Measurements from ENCODE around the gene ADD1. TPM values are rescaled to one million over a fixed set of nuclear protein-coding genes. Genes with fewer than 3 reads are reported as not detected.

The ADD1 gene
- total RNA-seq, 1 experiment from 2014 or later, result 163 TPM

- H4K8ac ChIP-seq (replicated peaks; ENCODE audit: insufficient read length, low read depth, low read length), result no peak overlapping the region
- H3K4ac ChIP-seq (ENCODE audit: low read depth, low read length), result no peak overlapping the region
- no peak overlapping the region for H2BK20ac ChIP-seq (ENCODE audit: low read depth, low read length, poor library complexity, severe bottlenecking)
- Mint-ChIP-seq H3K4me3 (no peak overlapping the region), H3K4me1 (peaks cover 33 to 36% of the 10 kb centered on the region in 2 experiments), H3K9me3 (no peaks in the 10 kb centered on the region), H3K36me3 (ENCODE audit: insufficient read depth in 1 of 3, low read depth in 3 of 3) (peaks cover 8 to 20% (median 13%) of the 10 kb centered on the region in 3 experiments; a peak in 5 of 7 replicates), H3K27ac (no peak overlapping the region), H3K27me3 (ENCODE audit: low read depth) (no peaks in the 10 kb centered on the region)
- no peak overlapping the region for H4K5ac ChIP-seq (ENCODE audit: insufficient read length, low read depth, low read length)
- H2BK12ac ChIP-seq (ENCODE audit: insufficient read length, low read depth, low read length), result no peak overlapping the region
- no peak overlapping the region for H2AK5ac ChIP-seq (ENCODE audit: insufficient read length, low read length)
- no peak overlapping the region for H3K27ac ChIP-seq (ENCODE audit: insufficient read length, low read depth, low read length)
- H3K9me3 ChIP-seq (ENCODE audit: control insufficient read depth, low read depth, low read length), result no peaks in the 10 kb centered on the region
- H2BK120ac ChIP-seq (ENCODE audit: low read depth, low read length, poor library complexity, severe bottlenecking), result no peak overlapping the region
- peaks cover 7% of the 10 kb centered on the region; the same call in 1 of the 2 replicates for H3K79me2 ChIP-seq (ENCODE audit: insufficient read depth, low read length)
- no peak for DNase-seq
- H3K79me1 ChIP-seq (ENCODE audit: insufficient read depth, low read depth, low read length, poor library complexity, severe bottlenecking), result peaks cover 7% of the 10 kb centered on the region
- no peak overlapping the region for H3K14ac ChIP-seq (ENCODE audit: insufficient read depth, low read length)
- H3K4me1 ChIP-seq (ENCODE audit: insufficient read depth, low read length), result peaks cover 18% of the 10 kb centered on the region
- no peak overlapping the region for H2AFZ ChIP-seq (ENCODE audit: low read length)
- WGBS (ENCODE audit: extremely low coverage, insufficient read length, low lambda C conversion rate), result no CpG with 5 or more reads among the region's 7 CpGs
- H3K9ac ChIP-seq (ENCODE audit: extremely low read depth, insufficient read length, low read length), result no peak overlapping the region
- H4K91ac ChIP-seq (ENCODE audit: insufficient read length, low read depth, low read length), result no peak overlapping the region
- no peaks in the 10 kb centered on the region for H3K23me2 ChIP-seq (ENCODE audit: insufficient read length, low read depth, low read length, poor library complexity, severe bottlenecking)
- TF ChIP-seq, protein P1, sequence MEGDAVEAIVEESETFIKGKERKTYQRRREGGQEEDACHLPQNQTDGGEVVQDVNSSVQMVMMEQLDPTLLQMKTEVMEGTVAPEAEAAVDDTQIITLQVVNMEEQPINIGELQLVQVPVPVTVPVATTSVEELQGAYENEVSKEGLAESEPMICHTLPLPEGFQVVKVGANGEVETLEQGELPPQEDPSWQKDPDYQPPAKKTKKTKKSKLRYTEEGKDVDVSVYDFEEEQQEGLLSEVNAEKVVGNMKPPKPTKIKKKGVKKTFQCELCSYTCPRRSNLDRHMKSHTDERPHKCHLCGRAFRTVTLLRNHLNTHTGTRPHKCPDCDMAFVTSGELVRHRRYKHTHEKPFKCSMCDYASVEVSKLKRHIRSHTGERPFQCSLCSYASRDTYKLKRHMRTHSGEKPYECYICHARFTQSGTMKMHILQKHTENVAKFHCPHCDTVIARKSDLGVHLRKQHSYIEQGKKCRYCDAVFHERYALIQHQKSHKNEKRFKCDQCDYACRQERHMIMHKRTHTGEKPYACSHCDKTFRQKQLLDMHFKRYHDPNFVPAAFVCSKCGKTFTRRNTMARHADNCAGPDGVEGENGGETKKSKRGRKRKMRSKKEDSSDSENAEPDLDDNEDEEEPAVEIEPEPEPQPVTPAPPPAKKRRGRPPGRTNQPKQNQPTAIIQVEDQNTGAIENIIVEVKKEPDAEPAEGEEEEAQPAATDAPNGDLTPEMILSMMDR (conservative IDR thresholded peaks at IDR 0.05), result no peak
- no peak overlapping the region for H3K18ac ChIP-seq (ENCODE audit: insufficient read length, low read depth, low read length)
- no peak overlapping the region for H2BK5ac ChIP-seq (ENCODE audit: insufficient read length, low read length)
- H3T11ph ChIP-seq (ENCODE audit: low read length), result no peak overlapping the region
- H4K20me1 ChIP-seq (ENCODE audit: control insufficient read depth, insufficient read depth, insufficient read length), result no peaks in the 10 kb centered on the region
- H3K27me3 ChIP-seq (ENCODE audit: insufficient read depth, low read length), result no peaks in the 10 kb centered on the region
- no peak overlapping the region for H3K56ac ChIP-seq (ENCODE audit: insufficient read length, low read depth, low read length)
- H3K23ac ChIP-seq (ENCODE audit: insufficient read length, low read depth, low read length), result no peak overlapping the region
- H2BK15ac ChIP-seq (ENCODE audit: low read depth, low read length), result no peak overlapping the region
- H3K4me2 ChIP-seq (ENCODE audit: insufficient read depth, insufficient read length, low read length), result no peak overlapping the region
Observed at GRCh38 chr4:2858451-2859217, 15.0 kb downstream of the ADD1 start.
